H1 (cell line): ENCODE data around the gene UNC5B. TPM values are rescaled to one million over a fixed set of nuclear protein-coding genes. Genes with fewer than 3 reads are reported as not detected.

Source experiments
- RFX5 ChIP-seq: IDR thresholded peaks from 2 replicates; pipeline ENCODE4 v1.6.1; 2011; ENCODE audit warnings: low read depth, low read length, improper control_type of control experiment, borderline replicate concordance
- polyA plus RNA-seq, 7 experiments: library from polyadenylated mRNA; depleted of rRNA in 3 of 7; stranded (reverse) in 5 of 7; unstranded in 2 of 7; fragments of >200 nt in 5 of 7; fragments of 200-250 nt in 2 of 7; gene quantifications; 1 replicate in 5 of 7; 2 replicates in 1 of 7; 4 replicates in 1 of 7; pipeline versions ENCODE4 v1.2.1 to v1.2.3, GENCODE V29; 2011 to 2013; ENCODE audit warnings: missing spikeins in 2 of 7, mixed read lengths in 2 of 7
- total RNA-seq: library from RNA; stranded (reverse); fragmentation: NEBNext Ultra II Directional; extraction: Animal tissue kit (Norgen Biotek cat#: 25700); gene quantifications from 2 replicates; pipeline ENCODE4 v1.2.1, GENCODE V29; 2021

UNC5B gene
- total and polyA plus RNA-seq, 2 of the 8 experiments (the other 6 are each of a cell fraction or from before 2014, with no cell fraction given) = 27.9 to 31.8 TPM

DNA sequence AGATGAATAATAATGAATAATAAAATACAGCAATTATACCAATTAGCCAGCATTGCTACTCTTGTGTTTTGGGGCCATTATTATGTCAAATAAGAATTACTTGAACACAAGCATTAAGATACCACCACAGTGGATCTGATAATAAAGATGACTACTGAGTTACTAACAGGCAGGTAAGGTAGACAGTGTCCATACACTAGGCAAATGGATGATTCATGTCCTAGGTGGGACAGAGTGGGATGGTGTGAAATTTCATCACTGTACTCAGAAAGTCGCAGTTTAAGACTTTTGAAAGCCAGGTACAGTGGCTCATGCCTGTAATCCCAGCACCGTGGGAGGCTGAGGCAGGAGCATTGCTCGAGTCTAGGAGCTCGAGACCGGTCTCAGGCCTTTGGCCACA lies 8.7 kb upstream of the UNC5B start (continued):
- TF ChIP-seq RFX5 = no peak
